HepG2 (cell line): ENCODE results near the gene GADD45B. TPM values are rescaled to one million over a fixed set of nuclear protein-coding genes. Genes with fewer than 3 reads are reported as not detected.

ENCODE experiments used
- ATAC-seq: fragments of 200-7000 bp; cut with Tn5 transposase; 3 replicates; pipeline ENCODE4 v1.9.1; 2020; ENCODE audit warnings: mild to moderate bottlenecking, moderate library complexity
- BruUV-seq: library from RNA; stranded (reverse); fragments of 400-500 nt; replicated peaks from 2 replicates; lab custom pipeline; 2021; lab: Mats Ljungman, UMichigan
- CTCF ChIA-PET: fragments of 300-600 bp; formaldehyde crosslinking; extraction: SDS; loops from one replicate; lab custom pipeline; 2021; ENCODE audit warnings: low total read pairs, inconsistent platforms, low intra/inter-chr PET ratio; lab: Yijun Ruan, JAX
- POLR2A ChIA-PET: fragments of 350-600 bp; sonication (Branson Sonifier 250); formaldehyde crosslinking; loops from one replicate; lab custom pipeline; 2020; ENCODE audit warnings: antibody characterized with exemption, inconsistent platforms; lab: Yijun Ruan, JAX
- DNase-seq: peaks from one replicate; pipeline ENCODE4 v3.0.0-alpha.2; 2015; ENCODE audit warnings: low spot score
- FAIRE-seq: peaks from 3 replicates; lab custom pipeline; 2011; peaks lifted over from hg19 to GRCh38; lab: Jason Lieb, UNC
- H2AFZ ChIP-seq: one replicate; pipeline ENCODE4 v1.6.1; 2011; ENCODE audit warnings: low read length, inconsistent platforms
- H3K27ac ChIP-seq: fragments of 300-600 bp; 3 replicates; pipeline ENCODE4 v1.8.0; 2011; ENCODE audit warnings: mixed run types, mild to moderate bottlenecking, mixed read lengths, low read length, inconsistent platforms; ENCODE audit not compliant: insufficient read depth; ENCODE audit errors: extremely low read length
- H3K27me3 ChIP-seq, 2 experiments: fragments of 200-600 bp in 1 of 2; 2 replicates in 1 of 2; 3 replicates in 1 of 2; pipeline versions ENCODE4 v1.6.0 to v1.8.0; 2011; ENCODE audit warnings: low read length in 2 of 2, mild to moderate bottlenecking in 2 of 2, moderate library complexity in 2 of 2, inconsistent platforms in 1 of 2; ENCODE audit not compliant: insufficient read depth in 2 of 2, control insufficient read depth in 1 of 2
- H3K36me3 ChIP-seq, 2 experiments: fragments of 200-600 bp in 1 of 2; replicated peaks in 1 of 2; 2 replicates in 1 of 2; 3 replicates in 1 of 2; pipeline versions ENCODE4 v1.5.1 to v1.8.0; 2011; ENCODE audit warnings: low read length in 2 of 2, inconsistent platforms in 1 of 2; ENCODE audit not compliant: insufficient read depth in 2 of 2, control insufficient read depth in 1 of 2
- H3K4me1 ChIP-seq: 2 replicates; pipeline ENCODE4 v1.5.1; 2012; ENCODE audit warnings: low read length, inconsistent platforms; ENCODE audit not compliant: insufficient read depth
- H3K4me2 ChIP-seq: 2 replicates; pipeline ENCODE4 v1.6.0; 2011; ENCODE audit warnings: low read depth, low read length, inconsistent platforms
- H3K4me3 ChIP-seq, 3 experiments: fragments of 200-600 bp in 1 of 3; sonication (generic), shearing (Covaris generic) in 1 of 3; replicated peaks in 1 of 3; 2 replicates each; pipeline ENCODE4 v1.5.1; 2011 to 2016; ENCODE audit warnings: low read length in 3 of 3, inconsistent platforms in 2 of 3, low read depth in 2 of 3, mild to moderate bottlenecking in 2 of 3, control low read depth in 1 of 3, mixed read lengths in 1 of 3; ENCODE audit not compliant: insufficient read depth in 1 of 3
- H3K79me2 ChIP-seq: one replicate; pipeline ENCODE4 v1.6.1; 2011; ENCODE audit warnings: low read length, inconsistent platforms; ENCODE audit not compliant: insufficient read depth
- H3K9ac ChIP-seq: 2 replicates; pipeline ENCODE4 v1.6.0; 2011; ENCODE audit warnings: mild to moderate bottlenecking, low read depth, low read length, inconsistent platforms; ENCODE audit not compliant: insufficient read depth
- H3K9me3 ChIP-seq: 2 replicates; pipeline ENCODE4 v1.5.1; 2012; ENCODE audit warnings: mild to moderate bottlenecking, low read length
- H4K20me1 ChIP-seq: 2 replicates; pipeline ENCODE4 v1.6.0; 2011; ENCODE audit warnings: inconsistent platforms, mild to moderate bottlenecking, low read length, moderate library complexity; ENCODE audit not compliant: insufficient read depth
- AHR ChIP-seq: IDR thresholded peaks from 2 replicates; pipeline ENCODE4 v1.6.1; 2018; ENCODE audit warnings: missing genetic modification reagents, missing compliant biosample characterization
- CREB1 ChIP-seq, 2 experiments: fragments of 450-650 bp in 1 of 2; IDR thresholded peaks; 2 replicates each; pipeline ENCODE4 v1.6.1; 2016 to 2017; ENCODE audit warnings: control low read depth in 1 of 2, mild to moderate bottlenecking in 1 of 2, missing compliant biosample characterization in 1 of 2, missing genetic modification characterization in 1 of 2
- ESRRA ChIP-seq: sonication (generic); formaldehyde crosslinking; IDR thresholded peaks from 2 replicates; pipeline ENCODE4 v1.5.1; 2020; ENCODE audit warnings: mild to moderate bottlenecking, low read depth, missing genetic modification reagents
- GLI4 ChIP-seq: sonication (generic); formaldehyde crosslinking; IDR thresholded peaks from 2 replicates; pipeline ENCODE4 v1.5.1; 2020; ENCODE audit warnings: missing genetic modification reagents, mild to moderate bottlenecking, moderate library complexity, borderline replicate concordance
- HDAC6 ChIP-seq: fragments of 200-600 bp; sonication (generic); IDR thresholded peaks from 2 replicates; pipeline ENCODE4 v1.7.0; 2017; ENCODE audit warnings: mild to moderate bottlenecking, antibody characterized with exemption, low read length, low read depth
- NPAS2 ChIP-seq: sonication (generic); formaldehyde crosslinking; IDR thresholded peaks from 2 replicates; pipeline ENCODE4 v1.8.0; 2022; ENCODE audit warnings: mild to moderate bottlenecking, missing genetic modification reagents, borderline replicate concordance
- PHB2 ChIP-seq: fragments of 450-650 bp; IDR thresholded peaks from 2 replicates; pipeline ENCODE4 v1.6.1; 2018; ENCODE audit not compliant: partially characterized antibody
- REPIN1 ChIP-seq: sonication (generic); formaldehyde crosslinking; IDR thresholded peaks from 2 replicates; pipeline ENCODE4 v1.8.0; 2022; ENCODE audit warnings: missing genetic modification reagents, low read depth, mild to moderate bottlenecking, borderline replicate concordance
- ZNF143 ChIP-seq: sonication (generic); formaldehyde crosslinking; IDR thresholded peaks from 2 replicates; pipeline ENCODE4 v1.4.0; 2020; ENCODE audit warnings: missing genetic modification reagents
- ZNF292 ChIP-seq: sonication (generic); formaldehyde crosslinking; IDR thresholded peaks from 2 replicates; pipeline ENCODE4 v1.8.1; 2022; ENCODE audit warnings: mild to moderate bottlenecking, low read depth, missing genetic modification reagents, borderline replicate concordance
- ZNF296 ChIP-seq: sonication (generic); formaldehyde crosslinking; conservative IDR thresholded peaks from 2 replicates; pipeline ENCODE4 v1.5.0; 2020; ENCODE audit warnings: mild to moderate bottlenecking, missing genetic modification reagents
- WGBS: methylation state at CpG from one replicate; pipeline ENCODE4 v1.1.6; 2017; ENCODE audit warnings: low lambda C conversion rate; 5-methylcytosine and 5-hydroxymethylcytosine counted together
- in situ Hi-C: cut with HindIII; loops from 2 replicates; pipeline ENCODE4 v1.10.0; 2017; ENCODE audit warnings: low pct_unique_long_range_greater_than_20kb; ENCODE audit not compliant: extremely low pct_ligation_motif_present
- intact Hi-C: fragments of 100-400 bp; cut with micrococcal nuclease; formaldehyde crosslinking; loops from one replicate; pipeline ENCODE4 v1.10.0; 2022; ENCODE audit not compliant: unreplicated experiment
- polyA plus RNA-seq, 8 experiments: library from polyadenylated mRNA; depleted of rRNA in 3 of 8; stranded (reverse) in 7 of 8; unstranded in 1 of 8; fragments of >200 nt; fragmentation: Illumina TruSeq in 4 of 8; extraction: Trizol in 4 of 8; gene quantifications; 2 replicates each; pipeline versions ENCODE4 v1.2.1 to v1.2.3, GENCODE V29; 2011 to 2016; ENCODE audit warnings: low read depth in 4 of 8, missing spikeins in 1 of 8, mixed read lengths in 1 of 8; ENCODE audit not compliant: insufficient read depth in 1 of 8
- total RNA-seq, 5 experiments: library from RNA; depleted of rRNA; stranded (reverse); fragments of >200 nt; fragmentation: Illumina TruSeq; extraction: Trizol; gene quantifications; 2 replicates each; pipeline ENCODE4 v1.2.3, GENCODE V29; 2016; ENCODE audit warnings: low read depth in 1 of 5
- TF ChIP-seq, protein P1 (sequence below): sonication (generic); formaldehyde crosslinking; IDR thresholded peaks from 2 replicates; pipeline ENCODE4 v1.4.0; 2020; ENCODE audit warnings: mild to moderate bottlenecking, missing genetic modification reagents
- TF ChIP-seq, protein P2 (sequence below): sonication (generic); formaldehyde crosslinking; IDR thresholded peaks from 2 replicates; pipeline ENCODE4 v1.4.0; 2020; ENCODE audit warnings: missing genetic modification reagents
- TF ChIP-seq, protein P3 (sequence below): sonication (generic); formaldehyde crosslinking; IDR thresholded peaks from 2 replicates; pipeline ENCODE4 v1.8.0; 2022; ENCODE audit warnings: mild to moderate bottlenecking, missing genetic modification reagents

GADD45B gene
- total and polyA plus RNA-seq, 2 of the 13 experiments (the other 11 are each of a cell fraction or from before 2014, with no cell fraction given), result 4.6 to 34.1 TPM

DNA sequence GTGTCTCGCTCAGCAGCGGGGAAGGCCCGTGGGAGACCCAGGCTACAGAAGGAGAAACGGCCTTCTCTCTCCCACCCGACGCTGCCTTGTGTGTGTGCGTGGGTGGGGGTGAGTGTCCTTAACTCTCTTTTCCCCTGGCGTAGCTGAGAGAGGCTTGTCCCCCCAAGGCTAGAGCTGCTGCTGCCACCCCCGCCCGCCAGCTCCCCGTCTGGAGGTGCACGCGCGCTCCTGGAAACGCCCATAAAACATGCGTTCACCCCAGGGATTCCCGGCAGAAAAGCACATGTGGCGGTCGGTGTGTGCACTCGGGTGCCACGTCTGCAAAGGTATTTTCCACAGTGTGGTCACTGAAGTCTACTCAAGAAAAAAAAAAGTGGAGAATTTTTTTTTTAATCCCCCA, 36.1 kb downstream of the GADD45B start:
- no TSS peak for BruUV-seq
- in situ Hi-C loops, result no loop called here
- no peak overlapping the region; a peak in 1 of 6 replicates for H3K4me3 ChIP-seq
- H3K4me1 ChIP-seq, result peaks cover 27% of the 10 kb centered on the region
- no peak for FAIRE-seq
- no peak overlapping the region for H3K9ac ChIP-seq
- no peaks in the 10 kb centered on the region for H4K20me1 ChIP-seq
- H3K36me3 ChIP-seq, result no peaks in the 10 kb centered on the region
- ChIA-PET POLR2A (interaction anchor here (3.0 kb wide), 1 partner anchor 36 kb away, joined by 17 read pairs; the partner anchor contains the start of gene GADD45B), CTCF (no interaction called here)
- no peak overlapping the region for H2AFZ ChIP-seq
- intact Hi-C loops, result no loop called here
- peaks cover 0 to 15% of the 10 kb centered on the region in 2 experiments; a peak in 2 of 5 replicates for H3K27me3 ChIP-seq
- no peaks in the 10 kb centered on the region for H3K9me3 ChIP-seq
- no peaks in the 10 kb centered on the region for H3K79me2 ChIP-seq
- DNase-seq, result no peak
- H3K4me2 ChIP-seq, result no peak overlapping the region
- ATAC-seq, result no peak
- 46% methylated on average over 13 of the region's 21 CpGs for WGBS
- no peak overlapping the region for H3K27ac ChIP-seq
- TF ChIP-seq HDAC6, result no peak
- TF ChIP-seq ZNF143 (CRISPR knock-in tag), result no peak
- TF ChIP-seq REPIN1 (CRISPR knock-in tag), result no peak
- no peak for TF ChIP-seq NPAS2 (CRISPR knock-in tag)
- TF ChIP-seq AHR (CRISPR knock-in tag), result no peak
- no peak for TF ChIP-seq ZNF292 (CRISPR knock-in tag)
- TF ChIP-seq ZNF296 (CRISPR knock-in tag), result no peak
- TF ChIP-seq, protein P1, sequence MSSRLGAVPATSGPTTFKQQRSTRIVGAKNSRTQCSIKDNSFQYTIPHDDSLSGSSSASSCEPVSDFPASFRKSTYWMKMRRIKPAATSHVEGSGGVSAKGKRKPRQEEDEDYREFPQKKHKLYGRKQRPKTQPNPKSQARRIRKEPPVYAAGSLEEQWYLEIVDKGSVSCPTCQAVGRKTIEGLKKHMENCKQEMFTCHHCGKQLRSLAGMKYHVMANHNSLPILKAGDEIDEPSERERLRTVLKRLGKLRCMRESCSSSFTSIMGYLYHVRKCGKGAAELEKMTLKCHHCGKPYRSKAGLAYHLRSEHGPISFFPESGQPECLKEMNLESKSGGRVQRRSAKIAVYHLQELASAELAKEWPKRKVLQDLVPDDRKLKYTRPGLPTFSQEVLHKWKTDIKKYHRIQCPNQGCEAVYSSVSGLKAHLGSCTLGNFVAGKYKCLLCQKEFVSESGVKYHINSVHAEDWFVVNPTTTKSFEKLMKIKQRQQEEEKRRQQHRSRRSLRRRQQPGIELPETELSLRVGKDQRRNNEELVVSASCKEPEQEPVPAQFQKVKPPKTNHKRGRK (CRISPR knock-in tag), result no peak
- no peak for TF ChIP-seq CREB1 (IDR thresholded peaks at IDR 0.05)
- no peak for TF ChIP-seq CREB1 (CRISPR knock-in tag; IDR thresholded peaks at IDR 0.05)
- no peak for TF ChIP-seq GLI4 (CRISPR knock-in tag)
- TF ChIP-seq ESRRA (CRISPR knock-in tag), result no peak
- no peak for TF ChIP-seq PHB2
- TF ChIP-seq, protein P2, sequence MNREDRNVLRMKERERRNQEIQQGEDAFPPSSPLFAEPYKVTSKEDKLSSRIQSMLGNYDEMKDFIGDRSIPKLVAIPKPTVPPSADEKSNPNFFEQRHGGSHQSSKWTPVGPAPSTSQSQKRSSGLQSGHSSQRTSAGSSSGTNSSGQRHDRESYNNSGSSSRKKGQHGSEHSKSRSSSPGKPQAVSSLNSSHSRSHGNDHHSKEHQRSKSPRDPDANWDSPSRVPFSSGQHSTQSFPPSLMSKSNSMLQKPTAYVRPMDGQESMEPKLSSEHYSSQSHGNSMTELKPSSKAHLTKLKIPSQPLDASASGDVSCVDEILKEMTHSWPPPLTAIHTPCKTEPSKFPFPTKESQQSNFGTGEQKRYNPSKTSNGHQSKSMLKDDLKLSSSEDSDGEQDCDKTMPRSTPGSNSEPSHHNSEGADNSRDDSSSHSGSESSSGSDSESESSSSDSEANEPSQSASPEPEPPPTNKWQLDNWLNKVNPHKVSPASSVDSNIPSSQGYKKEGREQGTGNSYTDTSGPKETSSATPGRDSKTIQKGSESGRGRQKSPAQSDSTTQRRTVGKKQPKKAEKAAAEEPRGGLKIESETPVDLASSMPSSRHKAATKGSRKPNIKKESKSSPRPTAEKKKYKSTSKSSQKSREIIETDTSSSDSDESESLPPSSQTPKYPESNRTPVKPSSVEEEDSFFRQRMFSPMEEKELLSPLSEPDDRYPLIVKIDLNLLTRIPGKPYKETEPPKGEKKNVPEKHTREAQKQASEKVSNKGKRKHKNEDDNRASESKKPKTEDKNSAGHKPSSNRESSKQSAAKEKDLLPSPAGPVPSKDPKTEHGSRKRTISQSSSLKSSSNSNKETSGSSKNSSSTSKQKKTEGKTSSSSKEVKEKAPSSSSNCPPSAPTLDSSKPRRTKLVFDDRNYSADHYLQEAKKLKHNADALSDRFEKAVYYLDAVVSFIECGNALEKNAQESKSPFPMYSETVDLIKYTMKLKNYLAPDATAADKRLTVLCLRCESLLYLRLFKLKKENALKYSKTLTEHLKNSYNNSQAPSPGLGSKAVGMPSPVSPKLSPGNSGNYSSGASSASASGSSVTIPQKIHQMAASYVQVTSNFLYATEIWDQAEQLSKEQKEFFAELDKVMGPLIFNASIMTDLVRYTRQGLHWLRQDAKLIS (CRISPR knock-in tag), result no peak
- TF ChIP-seq, protein P3, sequence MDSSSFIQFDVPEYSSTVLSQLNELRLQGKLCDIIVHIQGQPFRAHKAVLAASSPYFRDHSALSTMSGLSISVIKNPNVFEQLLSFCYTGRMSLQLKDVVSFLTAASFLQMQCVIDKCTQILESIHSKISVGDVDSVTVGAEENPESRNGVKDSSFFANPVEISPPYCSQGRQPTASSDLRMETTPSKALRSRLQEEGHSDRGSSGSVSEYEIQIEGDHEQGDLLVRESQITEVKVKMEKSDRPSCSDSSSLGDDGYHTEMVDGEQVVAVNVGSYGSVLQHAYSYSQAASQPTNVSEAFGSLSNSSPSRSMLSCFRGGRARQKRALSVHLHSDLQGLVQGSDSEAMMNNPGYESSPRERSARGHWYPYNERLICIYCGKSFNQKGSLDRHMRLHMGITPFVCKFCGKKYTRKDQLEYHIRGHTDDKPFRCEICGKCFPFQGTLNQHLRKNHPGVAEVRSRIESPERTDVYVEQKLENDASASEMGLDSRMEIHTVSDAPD (CRISPR knock-in tag), result no peak
